GM21360 (cell line): Measurements from ENCODE around the gene OSBPL7.

Source experiments
- ATAC-seq: cut with Tn5 transposase; IDR thresholded peaks from one replicate; pipeline ENCODE4 v1.9.1; 2021; ENCODE audit warnings: mild to moderate bottlenecking, moderate library complexity; ENCODE audit not compliant: unreplicated experiment

OSBPL7 gene

DNA sequence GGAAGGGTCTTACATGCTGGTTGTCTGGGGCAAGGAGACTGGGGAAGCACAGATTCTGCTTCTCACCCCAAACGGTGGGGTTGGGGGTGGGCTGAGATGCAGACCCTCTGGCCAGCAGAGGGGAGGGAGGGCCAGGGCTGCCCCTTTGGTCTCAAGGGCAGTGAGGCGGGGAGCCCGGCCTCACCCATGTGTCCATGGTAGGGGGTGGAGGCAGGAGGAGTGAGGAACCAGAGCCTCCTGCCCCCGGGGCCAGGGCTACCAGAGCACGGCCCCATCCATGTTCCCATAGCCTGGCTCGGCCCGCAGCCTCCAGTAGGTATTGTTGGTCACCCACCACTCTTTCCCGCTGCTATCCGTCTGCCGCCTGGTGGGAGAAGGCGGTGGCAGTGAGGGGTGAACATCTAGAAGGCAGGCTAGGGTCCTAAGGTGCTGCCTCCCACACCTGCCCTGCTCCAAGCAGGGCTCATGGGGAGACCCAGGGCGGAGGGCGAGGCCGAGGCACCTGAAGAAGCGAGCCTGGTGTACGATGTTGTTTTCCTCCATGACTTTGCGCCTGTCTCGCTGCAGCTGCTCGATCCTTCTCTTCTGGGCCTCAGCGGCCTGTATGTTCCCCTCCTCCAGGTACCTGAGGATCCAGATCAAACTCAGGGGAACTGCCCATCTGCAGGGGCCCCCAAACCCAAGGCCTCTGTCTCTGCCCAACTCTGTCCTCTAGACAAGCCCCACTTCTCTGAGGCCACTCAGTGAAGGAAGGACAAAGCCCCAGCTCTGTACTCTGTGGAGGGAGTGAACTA is 13.4 kb downstream of the OSBPL7 start:
- ATAC-seq, result no peak

DNA sequence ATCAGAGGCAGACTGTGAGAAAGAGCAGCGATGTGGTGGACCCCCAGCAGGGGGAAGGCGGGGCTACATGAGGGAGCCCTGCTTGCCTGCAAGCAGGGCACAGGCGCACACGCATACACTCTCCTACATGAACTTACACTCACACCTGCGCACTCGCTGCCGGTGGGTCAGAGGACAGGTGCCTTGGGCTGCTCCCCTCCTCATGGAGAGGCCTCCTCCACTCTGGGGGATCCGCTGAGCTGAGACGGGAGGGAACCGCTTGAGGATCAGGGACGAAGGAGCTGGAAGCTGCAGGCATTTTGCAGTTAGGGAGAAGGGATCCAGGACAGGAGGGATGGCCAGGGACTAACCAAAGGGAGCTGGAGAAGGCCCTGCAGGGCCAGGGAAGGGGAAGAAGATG is 14.2 kb downstream of the OSBPL7 start:
- ATAC-seq, result no peak

DNA sequence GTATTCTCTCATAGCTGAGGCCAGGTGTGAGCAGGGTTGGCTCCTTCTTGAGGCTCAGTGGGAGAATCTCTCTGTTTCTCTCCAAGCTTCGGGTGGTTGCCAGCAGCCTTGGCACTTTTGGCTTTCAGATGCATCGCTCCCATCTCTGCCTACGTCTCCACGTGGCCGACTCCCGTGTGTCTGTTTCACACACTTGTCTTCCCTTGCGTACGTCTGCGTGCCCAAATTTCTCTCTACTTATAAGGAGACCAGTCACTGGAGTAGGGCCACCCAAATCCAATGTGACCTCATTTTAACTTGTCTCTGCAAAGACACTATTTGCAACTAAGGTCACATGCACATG is 14.7 kb downstream of the OSBPL7 start:
- ATAC-seq, result no peak

DNA sequence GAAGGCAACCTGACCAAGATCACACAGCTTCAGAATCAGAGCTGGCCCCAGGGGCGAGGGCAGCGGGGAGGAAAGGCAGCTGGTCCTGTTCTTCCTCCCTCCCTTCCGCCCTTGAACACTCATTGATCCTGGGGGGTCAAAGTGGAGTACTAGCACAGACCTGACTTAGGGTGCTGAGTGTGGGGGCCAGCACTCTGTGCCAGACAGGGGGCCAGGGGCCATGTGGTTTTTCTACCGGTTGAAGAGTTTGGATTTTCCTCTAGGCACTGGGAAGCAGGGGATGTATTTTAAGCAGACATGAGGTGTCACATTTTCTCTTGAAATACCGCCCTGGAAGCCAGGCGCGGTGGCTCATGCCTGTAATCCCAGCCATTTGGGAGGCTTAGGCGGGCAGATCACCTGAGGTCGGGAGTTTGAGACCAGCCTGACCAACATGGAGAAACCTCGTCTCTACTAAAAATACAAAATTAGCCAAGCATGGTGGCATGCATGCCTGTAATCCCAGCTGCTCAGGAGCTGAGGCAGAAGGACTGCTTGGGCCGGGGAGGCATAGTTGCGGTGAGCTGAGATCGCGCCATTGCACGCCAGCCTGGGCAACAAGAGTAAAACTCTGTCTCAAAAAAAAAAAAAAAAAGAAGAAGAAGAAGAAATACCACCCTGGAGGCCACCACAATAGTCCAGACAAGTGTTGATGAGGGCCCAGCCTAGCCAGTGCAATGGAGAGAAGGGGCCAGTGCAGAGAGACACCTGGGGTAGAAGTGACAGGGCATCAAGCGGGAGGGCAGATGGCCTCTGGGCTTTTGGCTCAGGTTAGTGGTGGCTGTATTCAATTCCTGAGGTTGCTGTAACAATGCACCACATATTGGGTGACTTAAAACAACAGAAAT is 15.3 kb downstream of the OSBPL7 start:
- no peak for ATAC-seq

DNA sequence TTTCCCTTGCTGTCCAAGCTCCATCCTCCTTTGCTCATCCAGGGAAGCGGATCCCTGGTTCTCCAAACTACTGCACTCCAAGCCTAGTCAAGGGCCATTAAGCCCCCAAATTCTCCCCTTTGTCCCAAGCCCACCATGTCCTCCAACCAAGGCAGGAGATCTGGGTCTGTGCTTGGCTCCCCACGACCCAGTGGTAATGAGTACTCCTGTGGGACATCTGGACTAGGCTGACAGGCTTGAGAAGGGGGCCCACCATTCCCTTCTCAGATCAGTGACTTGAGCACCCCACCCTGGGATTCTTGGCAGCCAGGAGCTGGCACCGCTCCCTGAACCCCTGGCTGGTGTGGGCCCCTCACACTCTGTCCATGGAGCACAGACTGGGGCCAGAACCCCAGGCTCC is 17.1 kb downstream of the OSBPL7 start:
- no peak for ATAC-seq

- no peak for ATAC-seq
These were observed 17.8 kb downstream of the OSBPL7 start for GRCh38 chr17:47803751-47804150.

GRCh38 chr17:47803201-47803600 is 18.4 kb downstream of the OSBPL7 start:
- ATAC-seq, result no peak

- ATAC-seq, result no peak
These were observed 19.1 kb downstream of the OSBPL7 start for GRCh38 chr17:47802341-47803022.

DNA sequence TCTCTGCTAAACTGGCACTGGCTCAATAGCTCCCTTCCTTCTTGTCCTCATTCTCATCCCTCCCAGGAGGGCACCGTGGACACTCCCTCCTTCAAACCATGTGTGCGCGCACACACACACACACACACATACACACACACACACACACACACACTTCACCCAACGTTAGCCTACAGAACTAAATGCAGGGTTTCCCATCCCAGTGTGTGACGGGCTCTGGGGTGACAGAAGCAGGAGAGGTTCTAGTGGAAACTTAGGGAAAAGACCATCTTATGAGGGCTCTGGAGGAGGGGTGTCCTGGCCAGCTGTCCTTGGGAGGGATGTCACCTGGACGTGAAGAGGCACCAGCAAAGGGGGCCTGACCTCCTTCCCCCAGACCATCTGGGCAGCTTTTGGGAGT is 19.7 kb downstream of the OSBPL7 start:
- no peak for ATAC-seq

- no peak for ATAC-seq
These were observed 20.3 kb downstream of the OSBPL7 start for GRCh38 chr17:47801176-47801765.

DNA sequence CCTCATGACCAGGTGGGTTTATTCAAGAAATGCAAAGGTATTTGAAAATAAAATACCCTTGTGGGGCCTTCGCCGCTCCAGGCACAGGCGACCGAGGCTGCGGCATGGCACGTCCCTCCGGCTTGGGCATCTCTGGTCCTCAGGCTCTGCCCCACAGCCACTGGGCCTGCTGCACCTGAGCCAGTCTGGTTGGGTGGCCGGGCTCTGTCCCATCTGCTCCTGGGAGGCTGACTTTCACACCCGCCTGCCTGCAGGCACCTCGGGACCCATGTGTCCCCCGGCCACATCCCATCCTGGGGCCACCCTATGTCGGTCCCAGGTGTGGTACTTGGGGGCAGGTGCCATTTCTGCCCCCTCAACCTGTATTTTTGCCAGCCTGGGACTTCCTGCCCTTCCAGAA is 20.9 kb downstream of the OSBPL7 start:
- no peak for ATAC-seq

DNA sequence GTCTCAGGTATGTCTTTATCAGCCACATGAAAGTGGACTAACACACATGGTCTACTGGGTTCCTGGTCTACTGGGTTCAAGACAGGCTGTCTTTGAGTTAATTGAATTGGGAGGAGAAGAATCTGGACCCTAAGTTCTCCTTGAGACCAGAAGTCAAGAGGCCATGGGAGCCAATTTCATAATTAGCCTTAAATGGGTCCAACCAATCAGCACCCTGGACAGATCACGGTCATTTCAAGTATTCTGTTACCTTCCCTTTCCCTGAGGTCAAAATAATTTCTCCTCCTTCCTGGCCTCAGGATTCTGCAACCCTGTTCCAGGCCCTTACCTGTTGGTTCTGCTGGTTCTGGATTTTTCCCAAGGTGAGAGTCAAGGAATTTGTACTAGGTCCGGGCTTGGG is 23.8 kb downstream of the OSBPL7 start:
- no peak for ATAC-seq

GRCh38 chr17:47792979-47793378 is 28.6 kb downstream of the OSBPL7 start:
- ATAC-seq, result no peak

DNA sequence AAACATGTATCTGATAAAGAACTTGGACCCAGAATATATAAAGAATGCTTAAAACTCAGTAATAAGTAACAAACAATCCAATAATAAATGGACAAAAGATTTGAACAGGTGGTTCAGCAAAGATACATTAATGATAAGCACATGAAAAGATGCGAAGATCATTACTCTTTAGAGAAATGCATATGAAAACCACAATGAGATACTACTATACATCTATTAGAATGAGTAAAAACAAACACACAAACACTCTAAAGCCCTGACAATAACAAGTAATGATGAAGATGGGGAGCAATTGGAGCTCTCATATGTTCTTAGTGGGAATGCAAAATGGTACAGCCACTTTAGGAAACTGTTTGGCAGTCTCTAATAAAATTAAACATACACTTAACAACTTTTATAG is 29.1 kb downstream of the OSBPL7 start:
- ATAC-seq, result no peak

- ATAC-seq, result no peak
These were observed 30.6 kb downstream of the OSBPL7 start for GRCh38 chr17:47791025-47791424.

GRCh38 chr17:47789611-47790561 is 31.7 kb downstream of the OSBPL7 start:
- no peak for ATAC-seq

- no peak for ATAC-seq
These were observed 36.0 kb downstream of the OSBPL7 start for GRCh38 chr17:47785538-47786123.

- no peak for ATAC-seq
These were observed 40.2 kb downstream of the OSBPL7 start for GRCh38 chr17:47781397-47781796.

DNA sequence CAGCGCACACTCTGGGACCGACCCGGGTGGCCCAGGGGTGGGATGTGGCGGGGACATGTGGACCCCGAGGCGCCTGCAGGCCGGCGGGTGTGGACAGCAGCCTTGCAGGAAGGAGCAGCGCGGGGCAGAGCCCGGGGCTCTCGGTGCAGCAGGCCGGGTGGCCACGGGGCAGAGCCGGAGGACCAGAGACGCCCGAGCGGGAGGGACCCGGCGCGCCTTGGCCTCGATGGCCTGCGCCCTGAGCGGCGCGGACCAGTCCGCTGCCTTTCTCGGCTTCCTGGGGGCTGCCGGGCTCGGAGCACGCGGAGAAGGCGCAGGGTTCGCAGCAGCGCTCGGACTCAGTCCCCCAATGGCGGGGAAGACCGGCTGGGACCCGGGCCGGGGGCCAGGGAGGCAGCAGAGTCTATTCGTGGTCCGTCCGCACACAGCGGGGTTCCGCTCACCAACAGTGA is 43.4 kb downstream of the OSBPL7 start:
- ATAC-seq, result no peak
